Effector CD8-positive, alpha-beta T cell (primary cell): ENCODE measurements around the gene KAZN.

Experiments used
- DNase-seq: peaks from one replicate; lab custom pipeline; 2025; lab: John Stamatoyannopoulos, UW

The KAZN gene

GRCh38 chr1:15060104-15060503, 461.6 kb downstream of the KAZN start:
- no peak for DNase-seq

GRCh38 chr1:15062479-15063099, 464.1 kb downstream of the KAZN start:
- no peak for DNase-seq

- DNase-seq: no peak
Measured at GRCh38 chr1:15063346-15063745, 464.9 kb downstream of the KAZN start.

DNA sequence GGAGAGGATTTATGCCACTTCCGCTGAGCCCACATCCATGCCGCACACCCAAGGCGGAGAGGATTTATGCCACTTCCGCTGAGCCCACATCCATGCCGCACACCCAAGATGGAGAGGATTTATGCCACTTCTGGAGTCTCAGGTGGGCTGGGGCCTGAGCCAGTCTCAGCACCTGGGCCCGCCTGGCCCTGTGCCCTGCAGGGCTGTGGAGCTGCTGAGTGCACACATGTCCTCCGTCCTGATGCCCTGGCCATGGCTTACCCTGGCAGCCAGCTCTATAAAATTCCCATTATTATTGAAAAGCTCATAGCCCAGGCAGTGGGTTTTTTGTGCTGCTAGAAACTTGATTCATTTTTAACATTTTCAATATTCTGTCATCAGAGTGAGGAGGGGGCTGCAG, 465.3 kb downstream of the KAZN start:
- no peak for DNase-seq

DNA sequence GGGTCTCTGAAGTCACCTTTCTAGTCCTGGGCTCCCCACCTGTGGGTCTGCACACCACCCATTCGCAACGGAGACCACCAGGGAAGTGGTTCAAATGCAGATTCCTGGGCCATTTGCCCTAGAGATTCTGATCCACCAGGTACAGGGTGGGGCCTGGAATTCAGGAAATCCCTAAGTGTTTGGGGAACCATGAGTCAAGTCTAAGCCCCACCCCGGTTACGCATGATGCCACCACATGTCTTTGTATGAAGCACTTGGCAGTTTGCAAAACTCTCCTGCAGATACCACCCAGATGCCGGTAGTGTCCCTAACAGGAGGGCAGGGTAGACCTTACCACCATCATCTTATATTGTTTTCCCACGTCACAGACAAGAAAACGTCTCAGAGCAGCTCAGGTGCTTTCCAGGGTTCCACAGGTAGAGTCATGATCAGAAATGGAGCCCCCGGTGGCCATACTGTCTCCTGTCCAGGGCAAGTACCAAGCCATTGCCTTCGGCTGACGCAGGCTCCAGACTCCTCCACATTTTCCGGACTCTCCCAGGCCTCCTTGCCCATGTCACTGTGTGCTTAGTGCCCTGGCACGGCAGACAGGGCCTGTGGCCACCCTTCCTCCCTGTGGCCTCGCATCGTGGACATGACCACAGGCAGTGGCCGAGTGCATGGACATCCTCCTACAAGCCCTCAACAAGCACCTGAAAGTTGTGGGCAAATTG, 465.9 kb downstream of the KAZN start:
- no peak for DNase-seq

- no peak for DNase-seq
Measured at GRCh38 chr1:15065291-15065690, 466.8 kb downstream of the KAZN start.

- no peak for DNase-seq
Measured at GRCh38 chr1:15065736-15066135, 467.3 kb downstream of the KAZN start.

DNA sequence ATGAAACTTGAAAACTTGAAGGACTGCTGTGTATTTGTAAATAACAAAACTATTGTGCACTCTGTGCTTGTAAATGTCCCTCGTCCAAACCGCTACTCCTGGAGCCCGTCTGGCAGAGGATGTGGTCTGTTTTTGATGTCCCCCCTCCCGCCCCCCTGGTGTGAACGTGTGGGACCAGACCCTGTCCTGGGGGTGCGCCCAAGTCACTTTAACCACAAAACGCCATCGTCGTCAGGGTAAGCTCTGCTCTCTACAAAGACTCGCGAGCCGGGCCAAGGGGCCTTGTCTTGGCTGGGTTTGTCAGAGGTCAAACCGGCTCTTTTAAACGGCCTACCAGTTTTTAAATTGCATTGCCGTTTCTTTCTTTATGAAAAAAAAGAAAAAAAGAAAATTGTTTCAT, 467.7 kb downstream of the KAZN start:
- DNase-seq: no peak

DNA sequence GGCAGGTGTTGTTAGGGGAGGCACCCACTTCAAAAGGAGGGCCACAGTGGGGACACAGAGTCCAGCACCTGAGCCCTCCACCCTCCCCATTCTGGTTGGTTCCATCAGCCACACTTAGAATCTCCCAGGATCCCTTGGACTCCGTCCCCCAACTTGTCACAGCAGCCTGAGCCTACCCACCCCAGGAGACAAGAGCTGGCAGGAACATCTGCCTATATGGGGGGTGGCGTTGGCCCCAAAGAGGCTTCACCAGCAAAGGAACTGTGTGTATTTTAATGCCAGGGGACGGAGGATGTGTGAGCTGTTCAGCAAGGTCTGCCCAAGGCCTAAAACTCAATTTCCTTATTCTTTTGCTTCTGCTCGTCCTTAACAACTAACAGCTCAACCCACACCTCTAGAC, 468.7 kb downstream of the KAZN start:
- no peak for DNase-seq

GRCh38 chr1:15068152-15068551, 469.7 kb downstream of the KAZN start:
- no peak for DNase-seq

DNA sequence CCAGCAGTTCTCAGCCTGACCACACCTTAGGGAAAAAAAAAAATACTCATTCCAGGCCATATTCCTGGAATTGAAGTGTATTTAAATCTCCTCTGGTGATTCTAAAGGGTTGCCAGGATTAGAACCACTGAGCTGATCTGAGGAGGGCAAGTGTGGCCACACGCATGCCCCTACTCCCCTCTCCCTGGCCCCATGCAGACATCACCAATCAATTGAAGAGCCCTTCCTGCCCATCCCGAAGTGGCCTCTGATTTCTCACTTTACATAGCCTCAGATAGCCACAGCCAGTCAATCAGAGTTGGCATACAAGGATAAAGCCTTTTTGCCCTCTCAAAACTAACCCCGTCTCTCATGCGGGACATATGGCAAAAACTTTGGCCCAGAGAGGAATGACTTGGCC, 470.5 kb downstream of the KAZN start:
- no peak for DNase-seq

DNA sequence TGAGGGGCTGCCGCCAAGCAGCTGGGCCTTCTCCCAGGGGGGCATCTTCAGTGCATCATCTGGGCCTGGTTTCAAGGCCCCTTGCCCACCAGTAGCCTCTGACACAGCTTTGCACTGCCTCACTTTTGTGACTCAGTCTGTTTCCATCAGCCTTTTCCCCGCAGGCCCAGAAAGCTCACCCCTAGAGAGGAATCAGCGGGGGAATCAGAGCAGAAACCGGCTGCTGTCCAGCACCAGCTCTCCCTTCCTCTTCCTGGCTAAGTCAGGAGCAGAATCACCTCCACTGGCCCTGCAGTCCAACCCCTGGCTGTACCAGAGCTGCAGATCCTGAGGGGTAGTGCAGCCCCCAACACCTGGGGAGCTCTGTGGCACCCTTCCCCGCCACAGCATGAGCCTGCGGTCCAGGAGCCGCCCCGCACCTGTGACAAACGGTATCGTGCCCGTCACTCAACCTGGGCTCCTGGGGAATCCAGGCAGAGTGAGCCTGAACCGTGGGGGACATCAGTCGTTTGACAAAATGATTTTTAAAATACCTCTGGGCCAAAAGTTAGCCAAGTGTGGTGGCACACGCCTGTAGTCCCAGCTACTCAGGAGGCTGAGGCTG, 471.8 kb downstream of the KAZN start:
- DNase-seq: no peak

DNA sequence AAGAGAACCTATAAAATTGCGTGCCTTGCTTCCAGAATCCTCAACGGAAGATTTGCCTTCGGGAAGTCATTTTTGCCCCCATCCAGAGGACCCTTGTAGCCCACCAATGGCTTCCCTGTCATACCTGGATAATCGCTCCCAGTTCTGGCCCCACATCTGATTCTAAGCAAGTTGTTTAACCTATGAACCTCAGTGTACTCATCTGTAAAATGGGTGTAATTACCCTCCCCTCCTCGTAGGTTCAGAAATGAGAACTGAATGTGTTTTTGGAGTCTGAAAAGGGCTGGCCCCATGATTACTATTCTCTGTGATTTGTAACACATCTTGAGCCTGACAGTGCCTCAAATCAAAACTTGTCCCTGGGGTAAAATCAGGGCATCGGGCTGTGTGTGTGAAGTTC, 473.5 kb downstream of the KAZN start:
- no peak for DNase-seq

DNA sequence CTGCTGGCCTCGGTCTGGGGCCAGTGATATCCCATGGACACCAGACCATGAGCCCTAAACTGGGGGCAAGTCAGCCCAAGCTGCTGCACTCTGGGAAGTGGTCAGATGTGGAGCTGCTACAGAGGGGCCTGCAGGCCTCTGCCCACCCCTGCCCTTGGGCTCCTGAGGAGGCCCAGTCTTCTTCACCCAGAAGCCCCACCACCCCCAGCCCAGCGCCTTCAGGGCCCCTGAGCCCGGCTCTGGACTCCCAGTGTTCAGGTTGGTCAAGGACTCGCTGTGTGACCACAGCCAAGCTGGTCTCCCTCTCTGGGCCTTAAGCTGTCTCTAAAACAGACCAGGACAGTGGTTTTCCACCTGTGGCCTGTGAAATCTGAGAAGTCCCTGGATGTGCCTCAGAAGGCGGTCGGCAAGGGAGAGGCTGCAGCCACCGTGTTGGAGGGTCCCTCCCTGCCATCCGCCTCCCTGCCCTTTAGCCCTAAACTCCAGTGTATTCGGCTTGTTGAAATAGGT, 475.4 kb downstream of the KAZN start:
- DNase-seq: no peak

DNA sequence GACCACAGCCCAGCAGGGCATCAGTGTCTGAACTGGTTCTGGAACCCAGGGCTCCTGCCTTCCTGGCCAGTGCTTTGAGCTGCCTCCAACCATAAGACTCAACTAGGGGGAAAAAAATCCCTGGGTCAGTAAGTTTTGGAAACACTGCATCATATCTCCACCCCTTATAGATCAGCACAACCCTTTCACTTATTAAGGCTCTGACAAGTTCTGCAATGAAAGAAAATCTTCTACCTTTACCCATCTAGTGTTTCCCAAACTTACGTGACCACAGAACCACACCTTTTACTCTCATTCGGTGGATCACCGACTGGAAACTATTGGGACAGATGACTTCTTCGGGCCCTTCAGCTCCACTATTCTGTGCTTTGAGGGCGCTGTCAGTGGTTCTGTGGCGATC, 476.7 kb downstream of the KAZN start:
- DNase-seq: no peak

GRCh38 chr1:15075817-15076216, 477.3 kb downstream of the KAZN start:
- DNase-seq: no peak

DNA sequence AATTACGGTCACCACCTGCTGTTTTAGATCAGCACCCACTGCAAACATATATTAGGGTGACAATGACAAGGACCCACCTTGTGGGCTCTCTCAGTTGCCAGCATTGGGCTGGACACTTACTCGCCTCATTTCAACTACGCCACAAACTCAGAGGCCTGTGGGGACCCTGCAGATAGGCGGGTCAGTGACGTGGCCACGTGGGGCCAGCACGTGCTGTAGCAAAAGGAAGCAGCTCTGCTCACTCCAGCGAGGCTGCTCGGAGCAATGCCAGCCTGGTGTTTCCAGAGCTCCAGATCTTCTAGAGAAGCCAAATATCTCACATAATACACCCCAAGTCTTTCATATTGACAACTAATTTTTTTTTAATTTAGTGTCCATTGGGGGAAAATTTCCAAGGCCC, 478.3 kb downstream of the KAZN start:
- DNase-seq: no peak

DNA sequence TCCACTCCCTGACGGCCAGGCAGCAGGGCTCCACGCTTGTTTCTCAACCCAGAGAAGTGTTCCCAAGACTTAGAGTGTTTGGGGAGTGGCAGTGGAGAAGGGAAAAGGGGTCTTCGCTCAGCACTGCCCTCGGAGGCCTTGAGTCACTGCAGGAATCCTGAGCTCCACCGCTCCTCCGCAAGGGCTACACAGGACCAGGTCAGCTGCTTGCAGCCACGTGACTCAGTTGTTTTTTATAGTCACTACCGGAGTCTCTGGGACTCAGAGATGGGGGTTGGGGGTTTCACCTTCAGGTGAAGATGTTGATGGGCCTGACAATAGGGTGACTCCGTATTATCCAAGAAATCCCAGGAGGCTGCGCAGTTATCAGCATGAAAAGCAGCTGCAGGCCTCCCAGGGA, 478.9 kb downstream of the KAZN start:
- no peak for DNase-seq

DNA sequence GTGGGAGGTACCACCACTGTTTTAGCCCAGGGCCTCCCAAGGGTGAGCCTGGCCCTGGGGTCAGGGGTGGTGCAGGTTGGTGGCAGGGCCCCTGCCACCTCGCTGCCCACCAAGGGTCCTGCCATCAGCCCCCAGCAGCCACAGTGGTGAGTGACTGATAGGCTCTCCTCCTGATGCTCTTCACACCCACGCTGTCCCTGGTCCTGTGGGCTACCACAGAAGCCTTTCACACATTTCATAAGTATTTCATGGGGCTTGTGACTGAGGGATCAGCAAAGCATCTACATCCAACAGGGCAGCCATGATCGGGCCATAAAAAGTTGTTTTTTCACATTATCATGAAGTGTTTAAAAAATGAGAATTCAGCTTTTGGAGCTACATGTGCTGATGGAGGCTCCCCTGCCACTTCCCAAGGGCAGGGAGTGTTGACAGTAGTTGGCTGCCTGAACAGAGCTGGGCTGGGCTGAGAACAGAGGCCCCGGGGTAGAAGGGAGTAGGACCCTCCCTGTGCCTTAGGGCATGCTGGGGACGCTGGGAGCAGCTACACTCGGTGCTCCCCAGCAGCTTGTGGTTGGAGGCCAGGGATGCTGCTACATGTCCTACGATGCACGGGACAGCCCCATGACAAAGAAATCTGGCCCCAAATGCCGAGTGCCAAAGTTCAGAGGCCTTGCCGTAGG, 482.0 kb downstream of the KAZN start:
- DNase-seq: no peak

DNA sequence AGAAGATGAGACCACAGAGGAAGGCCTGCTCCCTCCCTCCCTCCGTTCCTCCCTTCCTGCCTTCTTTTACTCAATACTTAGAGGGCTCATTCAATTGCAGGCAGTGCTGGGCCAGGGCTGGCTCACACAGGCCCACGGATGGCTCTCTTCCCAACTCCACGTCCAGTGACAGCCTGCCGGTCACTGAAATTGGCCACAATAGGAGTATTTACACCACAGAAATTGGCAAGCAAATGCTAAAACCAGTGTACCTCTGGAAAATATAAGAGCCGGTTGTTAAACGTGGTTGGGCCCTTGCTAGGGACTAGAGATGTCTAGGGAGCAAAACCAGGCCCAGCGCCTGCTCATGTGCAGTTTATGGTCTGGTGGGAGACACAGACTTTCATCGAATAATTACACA, 482.6 kb downstream of the KAZN start:
- no peak for DNase-seq

- DNase-seq: no peak
Measured at GRCh38 chr1:15083578-15083977, 485.1 kb downstream of the KAZN start.

GRCh38 chr1:15088281-15088971, 489.9 kb downstream of the KAZN start:
- no peak for DNase-seq
